Measurements from ENCODE around the gene BMP7.
"Not testable (repeated sequence)": the region's sequence is repeated elsewhere in the genome, so short reads cannot be mapped to it uniquely, and the experiment has no call there.

The BMP7 gene

GRCh38 chr20:57264908-57265335, 1.5 kb downstream of the BMP7 start:
- DNase-seq, result not testable (repeated sequence)

DNA sequence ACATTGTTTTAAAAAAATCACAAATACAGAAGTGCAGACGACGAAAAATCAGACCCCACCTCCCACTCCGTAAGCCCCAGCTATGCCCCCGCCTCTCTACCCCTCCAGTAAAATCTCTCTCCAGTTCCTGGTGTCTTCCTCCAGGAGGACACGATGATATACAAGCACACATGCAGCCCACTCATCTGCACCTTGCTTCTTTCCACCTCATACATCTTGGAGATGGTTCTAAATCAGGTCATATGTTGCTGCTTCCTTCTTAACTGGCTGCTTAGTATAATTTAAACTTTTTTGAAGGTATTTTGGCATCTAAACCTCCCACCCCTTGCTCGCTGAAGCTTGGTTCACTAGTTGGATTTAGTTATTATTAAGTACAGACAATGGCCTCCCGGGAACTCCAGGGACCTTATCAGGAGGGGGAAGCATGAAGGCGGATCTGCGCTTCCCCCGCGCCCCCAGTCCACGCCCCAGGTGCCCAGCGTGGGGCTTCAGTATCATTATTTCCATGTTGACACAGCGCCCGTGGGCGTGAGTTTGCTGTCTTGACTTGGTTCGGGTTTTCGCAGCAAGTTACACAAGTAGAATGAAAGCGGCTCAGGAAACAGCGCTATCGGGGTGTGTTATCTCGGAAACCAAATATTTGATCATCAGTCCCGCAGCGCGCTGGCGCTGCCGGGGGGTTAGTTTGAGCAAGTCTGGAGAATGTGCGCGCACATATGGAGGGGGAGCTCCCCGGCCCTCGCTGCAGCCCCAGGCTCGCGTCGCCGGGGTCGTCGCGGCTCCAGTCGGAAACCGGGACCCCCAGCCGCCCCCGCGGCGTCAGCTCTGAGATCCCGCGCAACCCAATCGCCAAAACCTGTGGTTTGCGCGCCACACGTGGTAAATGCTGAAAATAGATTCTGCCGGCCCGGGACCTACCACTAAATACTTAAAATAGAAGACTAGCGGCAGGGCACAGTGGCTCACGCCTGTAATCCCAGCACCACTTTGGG, 2.3 kb downstream of the BMP7 start:
- DNase-seq, result no peak

- no peak for DNase-seq
These were observed 3.4 kb downstream of the BMP7 start for GRCh38 chr20:57262784-57263609.

- no peak for DNase-seq
These were observed 4.1 kb downstream of the BMP7 start for GRCh38 chr20:57262301-57262700.

DNA sequence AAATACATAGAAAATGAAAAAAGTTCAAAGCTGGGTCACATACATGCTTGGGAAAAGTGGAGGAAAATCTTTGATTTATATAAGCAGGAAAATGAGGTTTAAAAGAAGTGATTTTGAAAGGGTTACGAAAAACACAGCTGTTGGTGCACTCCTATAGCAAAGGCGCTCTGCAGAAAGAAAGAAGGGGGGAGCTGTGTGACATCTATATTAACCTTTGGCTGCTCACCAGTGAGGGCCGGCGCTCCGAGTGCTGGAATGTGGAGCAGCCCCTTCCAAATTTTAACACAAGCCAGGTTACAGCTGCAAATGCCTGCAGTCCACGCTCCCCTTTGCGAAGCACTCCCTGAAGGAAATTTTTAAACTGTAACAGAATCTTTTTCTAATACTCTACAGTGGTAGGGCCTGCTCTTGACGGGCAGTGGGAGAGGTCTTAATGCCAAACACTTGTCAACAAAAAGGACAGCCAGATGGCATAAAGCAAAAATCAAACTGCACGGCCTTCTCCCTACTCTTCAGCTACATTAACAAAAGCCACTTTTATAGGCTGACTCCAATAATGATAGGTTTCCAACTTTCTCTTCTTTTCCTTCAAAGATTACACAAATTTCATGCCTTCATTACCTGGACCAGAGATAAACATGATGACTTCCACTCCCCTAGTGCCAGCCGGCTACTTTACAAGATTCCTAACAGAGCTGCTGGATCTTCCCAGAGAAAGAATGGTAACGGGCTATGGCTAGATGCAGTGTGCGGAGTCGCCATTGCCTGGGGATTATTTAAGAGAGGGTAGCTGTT, 4.8 kb downstream of the BMP7 start:
- no peak for DNase-seq

- DNase-seq, result no peak
These were observed 5.5 kb downstream of the BMP7 start for GRCh38 chr20:57260934-57261333.

DNA sequence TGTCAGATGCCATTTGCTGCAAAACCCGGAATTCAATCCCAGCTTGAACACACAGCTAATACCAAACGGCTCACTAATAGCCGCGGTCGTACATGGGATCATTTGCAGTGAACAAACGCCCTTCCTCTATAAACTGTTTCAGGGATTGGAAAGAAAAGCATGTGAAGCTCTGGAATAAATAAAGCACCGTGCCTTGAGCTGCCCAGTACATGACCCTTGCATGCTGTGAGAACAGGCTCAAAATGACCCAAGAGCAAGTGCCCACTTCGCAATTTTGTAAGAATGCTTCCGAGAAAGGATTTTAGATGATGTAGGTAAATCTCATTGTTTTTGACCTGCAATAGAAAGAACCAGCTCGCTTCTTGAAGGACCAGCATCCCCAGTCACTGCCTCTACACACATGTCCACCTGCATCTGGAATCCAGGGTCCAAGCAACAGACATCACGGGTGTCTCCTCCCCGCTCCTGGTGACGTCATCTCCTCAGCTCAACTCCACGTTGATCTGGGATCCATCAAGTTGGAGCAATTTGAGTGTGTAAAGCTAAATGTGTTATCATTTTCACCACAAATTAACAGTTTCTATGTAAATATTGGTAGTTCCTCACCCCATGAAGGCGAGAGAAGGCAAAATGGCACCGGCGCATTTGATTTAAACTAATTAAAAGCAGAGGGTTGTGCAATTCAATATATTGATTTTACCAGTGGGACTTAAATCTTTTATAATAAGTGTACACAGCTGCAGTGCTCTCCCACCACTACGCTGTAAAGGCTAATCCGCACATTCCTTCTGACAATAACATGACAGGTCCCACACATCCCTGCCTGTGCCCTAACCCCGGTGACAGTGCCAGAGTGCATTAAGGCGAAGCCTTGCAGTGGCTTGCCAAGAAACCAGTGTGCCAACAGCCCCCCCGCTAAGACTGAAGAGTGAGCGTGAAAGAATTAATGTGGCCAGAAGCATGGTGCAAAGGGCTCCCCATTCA, 6.2 kb downstream of the BMP7 start:
- DNase-seq, result no peak

GRCh38 chr20:57259121-57259937, 7.1 kb downstream of the BMP7 start:
- DNase-seq, result no peak

DNA sequence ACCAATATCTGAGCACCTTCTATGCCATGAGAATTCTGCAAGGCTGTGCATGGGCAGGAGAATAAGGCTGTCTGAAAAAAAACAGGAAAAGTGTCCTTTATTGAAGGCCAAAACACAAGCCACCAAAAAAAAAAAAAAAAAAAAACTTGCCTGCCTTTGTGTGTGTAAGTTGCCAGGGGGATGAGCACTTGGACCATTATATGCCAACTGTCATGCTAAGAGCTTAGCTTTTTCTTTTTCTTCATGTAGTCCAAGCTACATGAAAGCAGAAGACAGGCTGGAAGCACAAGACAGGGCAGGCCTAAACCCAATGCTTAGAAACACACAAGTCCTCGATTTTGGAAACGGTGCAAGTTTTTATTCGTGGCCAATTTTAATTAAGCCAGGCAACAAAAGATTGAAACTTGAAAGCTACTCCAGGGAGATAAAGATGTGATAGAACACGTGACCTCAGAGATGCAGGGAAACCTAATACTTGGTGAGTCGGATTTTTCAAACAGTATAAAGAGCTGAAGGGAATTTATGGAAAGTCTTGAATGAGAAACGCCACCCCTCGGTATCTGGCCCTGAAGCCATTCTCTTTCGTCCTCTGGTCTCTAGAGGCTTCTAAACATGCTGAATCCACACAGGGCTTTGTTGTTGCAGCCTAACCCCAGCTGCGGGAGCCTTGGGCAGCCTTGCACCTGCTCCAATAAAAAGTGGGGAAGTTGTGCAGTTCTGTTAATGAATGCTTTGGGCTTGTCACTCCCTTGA, 8.6 kb downstream of the BMP7 start:
- no peak for DNase-seq

- DNase-seq, result no peak
These were observed 9.5 kb downstream of the BMP7 start for GRCh38 chr20:57256908-57257307.

DNA sequence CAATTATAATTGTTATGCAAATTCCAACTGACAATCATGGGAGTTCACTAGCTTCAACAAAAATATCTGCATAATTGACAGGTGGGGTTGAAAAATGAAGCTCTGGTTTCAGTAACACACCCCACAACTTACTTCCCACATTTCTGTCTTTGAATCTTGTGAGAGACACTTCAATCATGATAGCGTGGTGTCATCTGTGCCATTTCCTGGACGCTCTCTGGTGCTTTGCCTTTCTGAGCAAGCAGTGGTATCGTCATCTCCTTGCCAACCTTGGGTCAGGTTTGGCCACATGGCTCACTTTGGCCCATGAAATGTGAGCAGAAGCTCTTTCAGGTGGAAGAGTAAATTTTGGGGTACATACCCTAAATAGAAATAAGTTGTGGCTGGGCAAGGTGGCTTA, 10.2 kb downstream of the BMP7 start:
- no peak for DNase-seq

GRCh38 chr20:57255183-57255582, 11.3 kb downstream of the BMP7 start:
- DNase-seq, result no peak

- no peak for DNase-seq
These were observed 13.8 kb downstream of the BMP7 start for GRCh38 chr20:57252559-57253162.

- DNase-seq, result no peak
These were observed 14.5 kb downstream of the BMP7 start for GRCh38 chr20:57251949-57252348.

- no peak for DNase-seq
These were observed 15.1 kb downstream of the BMP7 start for GRCh38 chr20:57251344-57251743.

- DNase-seq, result no peak
These were observed 15.7 kb downstream of the BMP7 start for GRCh38 chr20:57250607-57251343.

GRCh38 chr20:57249772-57250171, 16.7 kb downstream of the BMP7 start:
- DNase-seq, result no peak

DNA sequence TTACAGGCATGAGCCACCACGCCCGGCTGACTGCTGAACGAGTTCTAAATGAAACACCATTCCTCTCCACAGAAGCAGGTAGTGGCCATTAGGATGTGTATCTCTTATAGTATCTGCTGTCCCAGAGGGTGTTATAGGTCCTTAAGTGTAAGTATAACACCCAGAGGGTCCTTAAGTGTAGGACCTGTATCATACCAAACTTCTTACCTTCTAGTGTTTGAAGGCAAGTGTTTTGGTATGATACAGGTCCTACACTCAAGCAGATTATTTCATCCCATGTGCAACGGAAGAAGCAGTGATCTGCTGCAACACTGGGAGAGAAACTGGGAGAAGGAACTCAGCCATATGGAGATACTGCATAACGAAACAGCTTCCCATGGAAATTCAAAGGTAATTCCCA, 17.4 kb downstream of the BMP7 start:
- no peak for DNase-seq

Measured in GDM1 (cell line).